GOT3 (cell line): ENCODE data around the gene ACOT11.

Experiments used
- DNase-seq: peaks from one replicate; lab custom pipeline; 2025; ENCODE audit warnings: mixed read lengths; lab: John Stamatoyannopoulos, UW

ACOT11 gene

GRCh38 chr1:54564312-54565112 is 16.5 kb downstream of the ACOT11 start:
- no peak for DNase-seq

- no peak for DNase-seq
These were observed 17.1 kb downstream of the ACOT11 start for GRCh38 chr1:54565113-54565501.

GRCh38 chr1:54566438-54567141 is 18.6 kb downstream of the ACOT11 start:
- no peak for DNase-seq

GRCh38 chr1:54567961-54568360 is 19.9 kb downstream of the ACOT11 start:
- DNase-seq = no peak

- DNase-seq = no peak
These were observed 21.3 kb downstream of the ACOT11 start for GRCh38 chr1:54569339-54569738.

GRCh38 chr1:54570161-54570560 is 22.1 kb downstream of the ACOT11 start:
- DNase-seq = no peak

GRCh38 chr1:54571326-54571725 is 23.3 kb downstream of the ACOT11 start:
- DNase-seq = no peak

GRCh38 chr1:54571803-54572541 is 23.9 kb downstream of the ACOT11 start:
- DNase-seq = no peak

- DNase-seq = no peak
These were observed 24.5 kb downstream of the ACOT11 start for GRCh38 chr1:54572542-54572850.

GRCh38 chr1:54574158-54574778 is 26.2 kb downstream of the ACOT11 start:
- DNase-seq = no peak

GRCh38 chr1:54575161-54575560 is 27.1 kb downstream of the ACOT11 start:
- no peak for DNase-seq

- DNase-seq = no peak
These were observed 27.7 kb downstream of the ACOT11 start for GRCh38 chr1:54575605-54576290.

GRCh38 chr1:54577612-54578011 is 29.6 kb downstream of the ACOT11 start:
- no peak for DNase-seq

GRCh38 chr1:54579337-54579781 is 31.3 kb downstream of the ACOT11 start:
- DNase-seq = no peak

GRCh38 chr1:54580856-54581550 is 33.0 kb downstream of the ACOT11 start:
- no peak for DNase-seq

- peak; percentile 75 for DNase-seq
These were observed 33.6 kb downstream of the ACOT11 start for GRCh38 chr1:54581621-54582035.

GRCh38 chr1:54582566-54583306 is 34.7 kb downstream of the ACOT11 start:
- no peak for DNase-seq

- no peak for DNase-seq
These were observed 35.3 kb downstream of the ACOT11 start for GRCh38 chr1:54583307-54583686.

GRCh38 chr1:54583871-54584270 is 35.8 kb downstream of the ACOT11 start:
- no peak for DNase-seq

- no peak for DNase-seq
These were observed 36.5 kb downstream of the ACOT11 start for GRCh38 chr1:54584575-54584974.
